ENCODE data around the gene TUFT1. TPM values are rescaled to one million over a fixed set of nuclear protein-coding genes. Genes with fewer than 3 reads are reported as not detected.

TUFT1 gene
- total RNA-seq, 1 donor, result 5.4 TPM

DNA sequence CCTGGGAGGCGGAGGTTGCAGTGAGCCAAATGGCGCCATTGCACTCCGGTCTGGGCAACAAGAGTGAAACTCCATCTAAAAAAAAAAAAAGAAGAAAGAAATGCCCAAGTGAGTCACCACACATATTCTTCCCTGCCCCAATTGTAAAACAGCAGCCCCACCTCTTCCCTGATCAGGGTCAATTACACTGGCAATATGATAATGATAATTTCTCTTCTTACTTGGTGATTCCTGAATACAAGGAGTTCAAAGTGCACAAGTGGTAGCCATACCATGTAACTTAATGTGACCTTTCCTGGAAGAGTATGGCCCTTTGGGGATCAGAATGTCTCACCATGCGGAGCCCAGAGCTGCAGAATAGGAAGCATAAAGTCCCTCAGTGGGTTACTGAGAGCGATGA is 40.7 kb upstream of the TUFT1 start:
- H3K4me3 ChIP-seq (ENCODE audit: low read depth, low read length), result no peak overlapping the region
- DNase-seq (ENCODE audit: low read depth), result no peak
- no peak for TF ChIP-seq CTCF (IDR thresholded peaks at IDR 0.05; ENCODE audit: insufficient read depth, low read length)

DNA sequence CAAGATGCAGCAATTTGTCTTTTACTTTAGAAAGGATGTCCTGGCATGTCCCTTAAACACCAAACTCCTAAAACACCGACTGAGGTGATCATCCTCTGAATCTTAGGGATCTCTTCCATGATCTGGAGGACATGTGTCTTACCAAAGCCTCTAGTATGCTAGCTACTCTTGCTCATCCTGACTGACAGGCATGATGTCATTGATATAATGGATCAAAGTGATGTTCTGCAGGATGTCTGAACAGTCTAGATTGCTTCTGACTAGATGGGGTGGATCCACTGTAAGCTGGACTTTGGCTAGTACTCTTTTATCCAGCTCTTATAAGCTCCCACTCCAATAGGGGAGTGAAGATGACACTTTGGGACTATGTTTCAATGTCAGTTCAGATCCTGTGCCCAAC is 40.2 kb upstream of the TUFT1 start:
- no peak overlapping the region for H3K4me3 ChIP-seq (ENCODE audit: low read depth, low read length)
- no peak for TF ChIP-seq CTCF (IDR thresholded peaks at IDR 0.05; ENCODE audit: insufficient read depth, low read length)
- DNase-seq (ENCODE audit: low read depth), result no peak

DNA sequence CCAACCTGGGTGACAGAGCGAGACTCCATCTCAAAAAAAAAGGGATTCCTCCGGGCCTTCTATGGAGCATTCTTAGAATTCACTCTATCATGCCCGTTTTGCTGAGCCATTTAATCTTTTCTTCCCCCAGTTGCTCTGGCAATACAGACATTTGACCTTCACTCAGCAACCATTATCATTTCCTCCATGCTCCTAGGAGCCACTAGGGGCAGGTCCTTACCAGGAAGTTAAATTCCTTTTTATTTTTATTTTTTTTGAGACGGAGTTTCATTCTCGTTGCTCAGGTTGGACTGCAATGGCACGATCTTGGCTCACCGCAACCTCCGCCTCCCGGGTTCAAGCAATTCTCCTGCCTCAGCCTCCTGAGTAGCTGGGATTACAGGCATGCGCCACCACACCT is 38.6 kb upstream of the TUFT1 start:
- TF ChIP-seq CTCF (IDR thresholded peaks at IDR 0.05; ENCODE audit: insufficient read depth, low read length), result peak; percentile 40
- no peak overlapping the region for H3K4me3 ChIP-seq (ENCODE audit: low read depth, low read length)
- DNase-seq (ENCODE audit: low read depth), result no peak

- no peak for DNase-seq (ENCODE audit: low read depth)
- no peak for TF ChIP-seq CTCF (IDR thresholded peaks at IDR 0.05; ENCODE audit: insufficient read depth, low read length)
- no peak overlapping the region for H3K4me3 ChIP-seq (ENCODE audit: low read depth, low read length)
These were observed 37.9 kb upstream of the TUFT1 start for GRCh38 chr1:151502035-151502700.

DNA sequence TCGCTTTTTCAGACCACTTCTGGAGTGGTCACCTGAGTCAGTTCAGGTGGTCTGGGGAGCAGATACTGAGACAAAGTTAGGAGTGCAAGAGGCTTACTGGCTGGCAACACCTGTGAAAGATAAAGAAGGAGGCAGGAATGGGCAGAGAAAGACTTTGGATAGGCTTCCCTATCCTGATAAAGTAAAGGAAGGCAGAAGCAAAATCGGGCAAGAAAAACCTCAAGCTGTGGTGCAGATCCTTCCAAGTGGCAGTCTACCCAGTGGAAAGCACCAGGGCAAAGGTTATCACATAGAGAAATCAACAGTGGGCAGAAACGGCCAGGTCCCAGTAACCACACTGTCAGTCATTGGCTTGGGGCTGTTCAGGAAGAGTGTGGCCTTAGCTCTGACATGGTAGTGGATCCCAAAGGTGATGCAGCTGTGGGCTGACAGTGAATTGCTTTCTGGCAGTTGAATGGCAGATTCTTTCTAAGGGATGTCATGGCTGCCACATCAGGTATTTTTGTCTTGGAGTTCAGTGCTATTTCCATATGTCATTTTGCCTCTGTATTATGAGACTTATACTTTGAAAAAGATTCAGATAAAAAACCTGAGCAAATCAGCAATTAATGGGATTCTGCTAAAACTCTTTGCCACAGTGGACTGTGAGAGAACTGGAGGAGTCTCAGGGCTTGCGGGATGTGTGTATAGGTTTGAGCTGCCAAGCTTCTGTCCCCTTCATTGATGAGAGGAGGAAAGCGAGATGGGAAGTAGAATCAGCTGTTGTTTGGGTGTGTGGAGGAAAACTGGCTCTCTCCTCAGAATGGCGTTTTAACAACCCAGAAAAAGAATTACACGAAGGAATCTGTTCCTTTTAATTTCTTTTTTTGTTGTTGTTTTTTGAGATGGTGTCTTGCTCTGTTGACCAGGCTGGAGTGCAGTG is 37.0 kb upstream of the TUFT1 start:
- DNase-seq (ENCODE audit: low read depth), result no peak
- no peak overlapping the region for H3K4me3 ChIP-seq (ENCODE audit: low read depth, low read length)
- no peak for TF ChIP-seq CTCF (IDR thresholded peaks at IDR 0.05; ENCODE audit: insufficient read depth, low read length)

DNA sequence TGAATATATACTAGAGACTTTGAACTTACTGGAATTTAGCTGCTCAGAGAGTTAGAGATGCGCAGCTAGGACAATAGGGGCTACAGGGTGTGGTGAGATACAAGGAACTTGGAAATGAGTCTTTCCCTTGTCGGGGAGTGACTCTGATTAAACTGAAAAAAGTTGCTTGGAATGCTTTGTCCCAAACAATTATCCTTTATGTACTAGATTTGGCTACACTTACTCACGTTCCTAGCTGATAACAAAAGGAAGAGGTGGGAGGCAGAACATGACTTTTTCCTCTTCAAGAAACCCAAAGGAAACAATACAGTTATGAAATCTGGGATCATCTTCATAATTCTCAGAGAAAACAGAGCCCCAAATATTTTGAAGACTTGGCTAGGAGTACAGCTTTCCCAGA is 35.9 kb upstream of the TUFT1 start:
- peak; percentile 28 for DNase-seq (ENCODE audit: low read depth)
- H3K4me3 ChIP-seq (ENCODE audit: low read depth, low read length), result no peak overlapping the region
- TF ChIP-seq CTCF (IDR thresholded peaks at IDR 0.05; ENCODE audit: insufficient read depth, low read length), result no peak

Measured in fibroblast of the aortic adventitia (primary cell).